ENCODE results near the gene CACNG4. TPM values are rescaled to one million over a fixed set of nuclear protein-coding genes. Genes with fewer than 3 reads are reported as not detected.
"Not testable (repeated sequence)": the region's sequence is repeated elsewhere in the genome, so short reads cannot be mapped to it uniquely, and the experiment has no call there.

CACNG4 gene
- polyA plus RNA-seq, 4 donors = 3.3 to 5.3 (median 4.1) TPM

DNA sequence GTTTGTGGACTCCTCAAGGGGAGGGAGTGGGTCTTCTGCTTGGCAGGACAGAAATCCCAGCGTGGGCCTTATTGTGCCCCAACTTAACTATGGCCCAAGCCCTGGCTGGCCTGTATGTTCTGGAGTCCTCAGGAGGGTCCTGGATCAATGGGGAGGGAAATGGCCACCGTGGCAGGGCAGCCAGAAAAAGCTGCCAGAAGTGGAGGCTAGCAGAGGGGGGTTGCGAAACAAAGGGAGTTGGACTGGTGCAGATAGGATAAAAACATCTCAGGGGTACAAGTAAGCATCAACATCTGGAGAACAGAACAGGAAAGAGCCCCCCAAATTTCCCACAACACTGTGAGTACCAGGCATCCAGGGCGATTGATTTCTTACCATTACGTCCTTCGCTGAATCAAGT, 76.1 kb downstream of the CACNG4 start:
- DNase-seq (ENCODE audit: low read depth in 4 of 4, low spot score in 2 of 4) = no peak

GRCh38 chr17:67041119-67041518, 76.6 kb downstream of the CACNG4 start:
- not testable (repeated sequence) for DNase-seq (ENCODE audit: low read depth in 4 of 4, low spot score in 2 of 4)

DNA sequence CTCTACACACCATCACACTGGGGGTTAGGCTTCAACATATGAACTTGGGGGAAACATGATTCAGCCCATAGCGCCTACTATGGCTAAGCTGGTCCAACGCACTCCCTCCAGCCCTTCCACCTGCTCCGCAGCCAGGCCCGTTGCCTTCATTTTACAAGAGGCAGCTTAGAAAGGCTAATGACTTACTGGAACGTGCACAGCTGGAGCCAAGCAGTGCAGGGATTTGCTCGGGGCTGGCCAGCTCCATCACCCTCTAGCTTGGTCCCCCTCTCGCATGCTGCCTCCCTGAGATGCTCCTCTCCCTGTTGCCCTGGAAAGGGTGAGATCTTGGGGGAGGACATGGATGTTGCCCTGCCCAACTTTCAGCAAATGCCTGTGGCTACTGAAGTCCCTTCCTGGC, 77.0 kb downstream of the CACNG4 start:
- no peak for DNase-seq (ENCODE audit: low read depth in 4 of 4, low spot score in 2 of 4)

- DNase-seq (ENCODE audit: low read depth in 4 of 4, low spot score in 2 of 4) = no peak
These were observed 77.7 kb downstream of the CACNG4 start for GRCh38 chr17:67041941-67042899.

DNA sequence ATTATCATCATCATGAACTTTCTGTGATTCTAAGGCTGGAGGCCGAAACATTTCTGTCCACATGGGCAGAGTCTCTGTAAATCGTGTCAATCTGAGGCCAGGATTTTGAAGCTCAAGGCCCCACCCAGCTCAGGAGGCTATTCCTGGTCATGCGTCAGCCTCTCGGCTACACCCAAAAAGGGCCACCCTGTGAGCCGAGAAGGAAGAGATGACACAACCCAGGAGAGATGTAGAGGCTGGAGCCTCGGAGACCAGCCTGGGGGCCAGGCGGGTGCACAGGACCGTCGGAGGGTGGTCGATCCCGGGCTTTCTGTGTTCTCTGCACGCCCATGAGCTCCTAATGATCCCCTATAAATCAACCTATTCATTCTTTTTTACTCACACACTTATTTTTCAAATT, 78.8 kb downstream of the CACNG4 start:
- no peak for DNase-seq (ENCODE audit: low read depth in 4 of 4, low spot score in 2 of 4)

DNA sequence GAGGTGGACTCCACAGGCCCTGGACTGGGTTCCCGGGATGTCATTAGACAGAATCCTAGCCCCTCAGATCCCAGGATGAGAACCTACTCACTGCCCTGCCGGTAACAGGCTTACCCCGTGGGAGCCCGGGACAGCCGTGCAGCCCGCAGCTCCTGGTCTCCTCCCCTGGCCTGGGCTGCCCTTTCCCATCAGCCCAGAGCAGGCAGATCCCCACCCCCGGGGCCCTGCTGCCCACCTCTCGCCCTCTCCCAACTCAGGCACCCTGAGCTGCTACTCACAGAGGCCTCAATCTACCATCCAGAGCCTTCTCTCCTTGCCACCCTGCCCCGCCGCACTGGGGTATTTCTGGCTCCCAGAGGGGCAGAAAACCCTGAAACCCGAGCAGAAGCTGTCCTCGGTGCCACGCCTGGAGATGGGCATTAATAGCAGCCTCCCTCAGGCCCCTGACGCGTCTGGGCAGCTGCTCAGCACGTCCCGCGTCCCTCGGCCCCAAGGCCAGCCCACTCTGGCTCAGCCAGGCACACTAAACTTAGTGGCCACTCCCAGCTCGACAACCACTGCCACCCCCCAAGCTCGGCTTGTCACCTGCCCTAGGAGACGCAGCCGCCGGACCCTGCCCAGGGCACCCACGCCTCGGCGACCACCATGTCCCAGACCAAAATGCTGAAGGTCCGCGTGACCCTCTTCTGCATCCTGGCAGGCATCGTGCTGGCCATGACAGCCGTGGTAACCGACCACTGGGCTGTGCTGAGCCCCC, 79.7 kb downstream of the CACNG4 start, which contains the start of gene CACNG1:
TSS of gene CACNG1 (plus strand) at position 539 of the 757 bp plus-strand sequence. CDS start at position 646, 107 bp downstream.
- no peak for DNase-seq (ENCODE audit: low read depth in 4 of 4, low spot score in 2 of 4)

- DNase-seq (ENCODE audit: low read depth in 4 of 4, low spot score in 2 of 4) = no peak
These were observed 80.4 kb downstream of the CACNG4 start for GRCh38 chr17:67044940-67045339.

DNA sequence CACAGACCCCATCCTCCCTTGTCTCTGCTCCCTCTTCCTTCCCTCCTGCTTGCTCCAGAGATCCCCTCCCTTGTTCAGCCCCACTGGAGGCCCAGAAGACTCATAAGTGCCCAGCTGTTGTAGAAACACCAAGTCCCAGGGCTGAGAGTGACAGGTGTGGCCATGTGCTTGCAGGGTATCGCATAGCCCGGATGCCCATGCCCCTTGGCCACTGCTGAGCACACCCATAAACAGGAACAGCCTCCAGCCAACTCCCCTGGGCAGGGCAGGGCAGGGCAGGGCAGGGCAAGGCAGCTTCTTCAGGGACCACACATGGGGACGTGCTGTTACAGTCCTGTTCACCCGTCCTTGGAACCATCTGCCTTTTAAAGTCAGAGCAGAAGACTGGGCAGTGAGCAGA, 81.9 kb downstream of the CACNG4 start:
- DNase-seq (ENCODE audit: low read depth in 4 of 4, low spot score in 2 of 4) = no peak

- DNase-seq (ENCODE audit: low read depth in 4 of 4, low spot score in 2 of 4) = no peak
These were observed 82.9 kb downstream of the CACNG4 start for GRCh38 chr17:67047382-67047781.

DNA sequence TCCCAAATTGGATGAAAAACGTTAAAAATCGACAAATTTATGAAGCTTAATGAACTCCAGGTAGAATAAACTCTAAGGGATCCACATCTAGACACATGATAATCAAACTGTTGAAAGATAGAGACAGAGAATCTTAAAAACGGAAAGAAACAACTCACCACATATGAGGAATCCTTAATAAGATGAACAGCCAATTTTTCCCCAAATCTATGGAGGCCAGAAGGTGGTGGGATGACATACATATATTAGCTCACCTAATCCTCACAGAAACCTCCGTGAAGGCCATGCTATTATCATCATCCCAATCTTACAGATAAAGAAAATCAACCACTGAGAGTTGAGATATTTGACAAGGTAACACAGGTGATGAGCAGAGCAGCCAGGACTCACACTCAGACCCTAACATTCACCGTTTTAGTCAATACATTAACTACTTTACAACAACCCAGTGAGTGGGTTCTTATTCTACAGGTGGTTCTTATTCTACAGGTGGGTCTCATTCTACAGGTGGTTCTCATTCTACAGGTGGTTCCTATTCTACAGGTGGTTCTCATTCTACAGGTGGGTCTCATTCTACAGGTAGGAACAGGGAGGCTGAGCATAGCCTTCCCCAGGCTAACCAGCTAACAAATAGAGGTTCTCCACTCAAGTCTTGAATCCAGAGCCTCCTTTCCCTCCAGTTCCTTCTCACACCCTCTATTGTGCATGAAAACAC, 84.7 kb downstream of the CACNG4 start:
- DNase-seq (ENCODE audit: low read depth in 4 of 4, low spot score in 2 of 4) = no peak

- DNase-seq (ENCODE audit: low read depth in 4 of 4, low spot score in 2 of 4) = no peak
These were observed 85.6 kb downstream of the CACNG4 start for GRCh38 chr17:67050066-67050465.

DNA sequence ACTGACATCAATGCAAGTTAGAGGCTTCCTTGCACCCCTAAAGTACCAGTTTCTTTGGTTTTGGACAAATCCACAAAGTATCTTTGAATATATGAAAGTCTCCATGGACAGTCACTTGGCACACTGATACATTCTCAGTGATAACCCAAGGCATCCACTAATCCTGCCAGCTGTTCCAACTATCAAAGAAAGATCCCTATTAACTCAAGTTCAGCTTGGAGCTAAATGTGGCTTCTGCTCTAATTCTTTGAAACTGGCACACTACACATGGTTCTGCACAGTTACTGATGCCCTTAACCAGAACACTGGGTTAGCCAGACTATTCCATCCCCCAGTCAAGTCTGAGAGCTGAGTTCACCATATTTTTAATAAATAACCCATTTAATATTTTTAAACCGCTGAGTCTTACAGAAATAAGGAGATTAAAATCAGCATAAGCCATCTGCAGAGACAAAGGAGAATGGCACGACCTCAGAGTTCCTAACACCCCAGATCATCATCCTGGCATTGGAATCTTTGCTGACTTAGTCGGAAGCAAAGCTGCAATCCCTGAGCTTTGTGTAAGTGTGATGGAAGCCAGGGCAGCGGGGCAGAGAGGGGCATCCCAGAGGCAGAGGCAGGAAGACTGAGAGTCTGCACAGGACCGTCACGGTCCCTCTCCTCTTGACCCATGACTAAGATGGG, 86.1 kb downstream of the CACNG4 start:
- no peak for DNase-seq (ENCODE audit: low read depth in 4 of 4, low spot score in 2 of 4)

GRCh38 chr17:67051155-67051538, 86.6 kb downstream of the CACNG4 start:
- no peak for DNase-seq (ENCODE audit: low read depth in 4 of 4, low spot score in 2 of 4)

GRCh38 chr17:67051837-67052236, 87.3 kb downstream of the CACNG4 start:
- DNase-seq (ENCODE audit: low read depth in 4 of 4, low spot score in 2 of 4) = no peak

- no peak for DNase-seq (ENCODE audit: low read depth in 4 of 4, low spot score in 2 of 4)
These were observed 88.4 kb downstream of the CACNG4 start for GRCh38 chr17:67052720-67053437.

- no peak for DNase-seq (ENCODE audit: low read depth in 4 of 4, low spot score in 2 of 4)
These were observed 89.0 kb downstream of the CACNG4 start for GRCh38 chr17:67053438-67054000.

DNA sequence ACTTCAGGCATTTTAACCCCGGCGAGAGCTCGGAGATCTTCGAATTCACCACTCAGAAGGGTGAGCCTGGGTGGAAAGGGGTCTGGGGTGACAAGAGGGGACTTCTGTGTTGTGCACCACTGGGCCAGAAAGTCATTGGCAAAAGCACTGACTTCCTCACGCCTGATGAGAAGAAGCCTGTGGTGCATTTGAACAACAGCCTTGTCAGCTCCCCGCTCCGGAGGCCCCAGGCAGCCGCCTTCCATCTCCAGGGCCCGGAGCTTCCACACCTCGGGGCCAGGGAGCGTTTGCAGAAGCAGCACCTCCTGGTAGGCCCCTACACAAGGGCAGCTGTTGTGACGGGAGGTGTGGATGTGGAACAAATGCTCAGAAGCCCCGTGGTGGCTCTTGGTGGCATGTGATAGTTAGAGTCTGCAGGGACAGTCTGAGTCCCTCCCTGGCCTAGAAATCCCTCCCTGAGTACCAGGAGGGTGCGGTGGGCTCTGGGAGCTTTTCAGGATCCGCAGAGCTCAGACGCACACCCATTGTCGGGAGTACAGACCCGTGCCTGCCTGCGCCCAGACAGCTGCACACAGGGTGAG, 89.6 kb downstream of the CACNG4 start:
- no peak for DNase-seq (ENCODE audit: low read depth in 4 of 4, low spot score in 2 of 4)

- no peak for DNase-seq (ENCODE audit: low read depth in 4 of 4, low spot score in 2 of 4)
These were observed 90.1 kb downstream of the CACNG4 start for GRCh38 chr17:67054608-67055007.

DNA sequence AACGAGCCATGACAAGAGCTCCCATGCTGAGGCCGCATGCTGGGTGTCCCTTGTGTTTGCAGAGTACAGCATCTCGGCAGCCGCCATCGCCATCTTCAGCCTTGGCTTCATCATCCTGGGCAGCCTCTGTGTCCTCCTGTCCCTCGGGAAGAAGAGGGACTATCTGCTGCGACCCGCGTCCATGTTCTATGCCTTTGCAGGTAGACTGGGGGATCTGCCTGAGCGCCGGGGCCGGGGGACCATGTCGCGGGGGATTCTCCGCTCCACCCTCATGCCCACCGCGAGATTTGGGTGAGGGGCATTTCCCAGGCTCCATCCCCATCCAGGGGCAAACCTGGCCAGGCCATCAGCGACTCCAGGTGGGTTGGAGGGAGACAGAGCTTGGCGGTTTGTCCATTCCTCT, 90.5 kb downstream of the CACNG4 start:
- no peak for DNase-seq (ENCODE audit: low read depth in 4 of 4, low spot score in 2 of 4)

Measured in left renal cortex interstitium (tissue), 4 donors.